ENCODE measurements around the gene TGFB2.

Gene TGFB2

GRCh38 chr1:218365226-218365999 lies 20.3 kb downstream of the TGFB2 start:
- no peak for TF ChIP-seq CTCF (IDR thresholded peaks at IDR 0.05)

- no peak for TF ChIP-seq CTCF (IDR thresholded peaks at IDR 0.05)
These were observed 21.4 kb downstream of the TGFB2 start for GRCh38 chr1:218366322-218367052.

GRCh38 chr1:218367118-218367517 lies 22.0 kb downstream of the TGFB2 start:
- no peak for TF ChIP-seq CTCF (IDR thresholded peaks at IDR 0.05)

GRCh38 chr1:218368686-218369085 lies 23.6 kb downstream of the TGFB2 start:
- TF ChIP-seq CTCF (IDR thresholded peaks at IDR 0.05) = no peak

GRCh38 chr1:218369688-218370511 lies 24.8 kb downstream of the TGFB2 start:
- TF ChIP-seq CTCF (IDR thresholded peaks at IDR 0.05) = no peak

- TF ChIP-seq CTCF (IDR thresholded peaks at IDR 0.05) = no peak
These were observed 27.0 kb downstream of the TGFB2 start for GRCh38 chr1:218371927-218372672.

Data from LNCAP (cell line).